PC-9 (cell line): ENCODE results near the gene KIF7. TPM values are rescaled to one million over a fixed set of nuclear protein-coding genes. Genes with fewer than 3 reads are reported as not detected.

Experiments used
- Bru-seq: library from RNA; stranded (reverse); fragments of 400-500 nt; gene quantifications from one replicate; lab custom pipeline; 2021; lab: Mats Ljungman, UMichigan
- BruChase-seq, 2 experiments: library from RNA; stranded (reverse); fragments of 400-500 nt; gene quantifications; one replicate each; lab custom pipeline; 2021; lab: Mats Ljungman, UMichigan
- BruUV-seq: library from RNA; stranded (reverse); fragments of 400-500 nt; replicated peaks from 2 replicates; lab custom pipeline; 2021; lab: Mats Ljungman, UMichigan
- CTCF ChIA-PET: fragments of 300-600 bp; sonication (Branson Sonifier 250); formaldehyde crosslinking; loops from one replicate; lab custom pipeline; 2022; ENCODE audit warnings: antibody characterized with exemption; lab: Charles Lee
- POLR2A ChIA-PET: fragments of 300-600 bp; sonication (Branson Sonifier 250); formaldehyde crosslinking; loops from one replicate; lab custom pipeline; 2022; ENCODE audit warnings: antibody characterized with exemption; ENCODE audit not compliant: unreplicated experiment; lab: Charles Lee
- DNase-seq, 2 experiments: peaks; one replicate each; pipeline versions ENCODE4 v3.0.0 to v3.0.0-alpha.2; 2015 to 2022; ENCODE audit warnings: mixed read lengths in 1 of 2
- H2AFZ ChIP-seq: fragments of 200-600 bp; sonication (generic); 2 replicates; pipeline ENCODE4 v1.8.1; 2017; ENCODE audit warnings: antibody characterized with exemption
- H3F3A ChIP-seq: fragments of 200-600 bp; sonication (generic); 2 replicates; pipeline ENCODE4 v1.8.1; 2017; ENCODE audit warnings: antibody characterized with exemption, mild to moderate bottlenecking, low read depth; ENCODE audit not compliant: insufficient read depth
- H3K27ac ChIP-seq: fragments of 200-600 bp; sonication (generic); 2 replicates; pipeline ENCODE4 v1.6.1; 2016; ENCODE audit warnings: mixed run types
- H3K27me3 ChIP-seq: fragments of 200-600 bp; sonication (generic); 2 replicates; pipeline ENCODE4 v1.6.1; 2016; ENCODE audit warnings: low read depth, mixed run types; ENCODE audit not compliant: insufficient read depth
- H3K36me3 ChIP-seq: fragments of 200-600 bp; sonication (generic); 2 replicates; pipeline ENCODE4 v1.6.1; 2016; ENCODE audit warnings: low read depth, mixed run types
- H3K4me1 ChIP-seq: fragments of 200-600 bp; sonication (generic); replicated peaks from 2 replicates; pipeline ENCODE4 v1.6.1; 2016; ENCODE audit warnings: mixed run types; ENCODE audit not compliant: insufficient read depth
- H3K4me2 ChIP-seq: fragments of 200-600 bp; sonication (generic); 2 replicates; pipeline ENCODE4 v1.6.1; 2017; ENCODE audit warnings: mixed run types
- H3K4me3 ChIP-seq: fragments of 200-600 bp; sonication (generic); 2 replicates; pipeline ENCODE4 v1.6.1; 2016; ENCODE audit warnings: mixed run types
- H3K79me2 ChIP-seq: fragments of 200-600 bp; sonication (generic); 2 replicates; pipeline ENCODE4 v1.6.1; 2017; ENCODE audit warnings: low read depth, mixed run types
- H3K9me2 ChIP-seq: fragments of 200-600 bp; sonication (generic); 2 replicates; pipeline ENCODE4 v1.8.1; 2017; ENCODE audit warnings: mild to moderate bottlenecking; ENCODE audit not compliant: insufficient read depth
- H3K9me3 ChIP-seq: fragments of 200-600 bp; sonication (generic); 2 replicates; pipeline ENCODE4 v1.8.1; 2016; ENCODE audit warnings: low read depth; ENCODE audit not compliant: insufficient read depth
- H4K20me1 ChIP-seq: fragments of 200-600 bp; sonication (generic); 2 replicates; pipeline ENCODE4 v1.8.1; 2017; ENCODE audit not compliant: insufficient read depth
- CTCF ChIP-seq: fragments of 200-600 bp; sonication (generic); conservative IDR thresholded peaks from 2 replicates; pipeline ENCODE4 v1.6.1; 2017; ENCODE audit warnings: mixed run types, antibody characterized with exemption, mild to moderate bottlenecking, moderate library complexity
- EZH2 ChIP-seq: fragments of 200-600 bp; sonication (generic); IDR thresholded peaks from 2 replicates; pipeline ENCODE4 v1.8.0; 2017; ENCODE audit warnings: antibody characterized with exemption, low read depth
- intact Hi-C: fragments of 100-400 bp; cut with micrococcal nuclease; formaldehyde crosslinking; loops from one replicate; pipeline ENCODE4 v1.10.0; 2022; ENCODE audit not compliant: unreplicated experiment
- long read RNA-seq: library from polyadenylated mRNA; stranded (forward); transcript quantifications from one replicate; pipeline ENCODE4 v2.0.0, GENCODE V29; 2022
- total RNA-seq: library from RNA; stranded (reverse); gene quantifications from 2 replicates; pipeline ENCODE4 v1.2.3, GENCODE V29; 2021

KIF7 gene, protein sequence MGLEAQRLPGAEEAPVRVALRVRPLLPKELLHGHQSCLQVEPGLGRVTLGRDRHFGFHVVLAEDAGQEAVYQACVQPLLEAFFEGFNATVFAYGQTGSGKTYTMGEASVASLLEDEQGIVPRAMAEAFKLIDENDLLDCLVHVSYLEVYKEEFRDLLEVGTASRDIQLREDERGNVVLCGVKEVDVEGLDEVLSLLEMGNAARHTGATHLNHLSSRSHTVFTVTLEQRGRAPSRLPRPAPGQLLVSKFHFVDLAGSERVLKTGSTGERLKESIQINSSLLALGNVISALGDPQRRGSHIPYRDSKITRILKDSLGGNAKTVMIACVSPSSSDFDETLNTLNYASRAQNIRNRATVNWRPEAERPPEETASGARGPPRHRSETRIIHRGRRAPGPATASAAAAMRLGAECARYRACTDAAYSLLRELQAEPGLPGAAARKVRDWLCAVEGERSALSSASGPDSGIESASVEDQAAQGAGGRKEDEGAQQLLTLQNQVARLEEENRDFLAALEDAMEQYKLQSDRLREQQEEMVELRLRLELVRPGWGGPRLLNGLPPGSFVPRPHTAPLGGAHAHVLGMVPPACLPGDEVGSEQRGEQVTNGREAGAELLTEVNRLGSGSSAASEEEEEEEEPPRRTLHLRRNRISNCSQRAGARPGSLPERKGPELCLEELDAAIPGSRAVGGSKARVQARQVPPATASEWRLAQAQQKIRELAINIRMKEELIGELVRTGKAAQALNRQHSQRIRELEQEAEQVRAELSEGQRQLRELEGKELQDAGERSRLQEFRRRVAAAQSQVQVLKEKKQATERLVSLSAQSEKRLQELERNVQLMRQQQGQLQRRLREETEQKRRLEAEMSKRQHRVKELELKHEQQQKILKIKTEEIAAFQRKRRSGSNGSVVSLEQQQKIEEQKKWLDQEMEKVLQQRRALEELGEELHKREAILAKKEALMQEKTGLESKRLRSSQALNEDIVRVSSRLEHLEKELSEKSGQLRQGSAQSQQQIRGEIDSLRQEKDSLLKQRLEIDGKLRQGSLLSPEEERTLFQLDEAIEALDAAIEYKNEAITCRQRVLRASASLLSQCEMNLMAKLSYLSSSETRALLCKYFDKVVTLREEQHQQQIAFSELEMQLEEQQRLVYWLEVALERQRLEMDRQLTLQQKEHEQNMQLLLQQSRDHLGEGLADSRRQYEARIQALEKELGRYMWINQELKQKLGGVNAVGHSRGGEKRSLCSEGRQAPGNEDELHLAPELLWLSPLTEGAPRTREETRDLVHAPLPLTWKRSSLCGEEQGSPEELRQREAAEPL (N-terminal part only)
- 13.3 and 15.7 TPM in 2 replicates for total RNA-seq
- percentile 59 among the genes with signal in this experiment for Bru-seq, nascent RNA
- percentile 61 among the genes with signal in this experiment for BruChase-seq, experiment 1, labeled RNA remaining after a 2-hour chase
- percentile 66 among the genes with signal in this experiment for BruChase-seq, experiment 2, labeled RNA remaining after a 6-hour chase
- long read RNA-seq, partial matches to known transcripts: 3 of 39 reads
- long read RNA-seq, other reads (novel, unspliced or antisense): 36 of 39 reads

- DNase-seq: peak; percentile 39 to 44
- ChIA-PET CTCF (interaction anchor here (0.6 kb wide), 1 partner anchor 80 kb away, joined by 6 read pairs; no protein-coding TSS in a partner anchor), POLR2A (no interaction called here)
- Histone ChIP-seq H3K27me3 (no peaks in the 10 kb centered on the region), H3K9me2 (no peaks in the 10 kb centered on the region), H3K27ac (peak within 1 kb of the TSS; percentile 12; the same call in 1 of the 2 replicates), H3K4me2 (peak within 1 kb of the TSS; percentile 92), H3K9me3 (no peaks in the 10 kb centered on the region), H2AFZ (peak within 1 kb of the TSS; percentile 81), H3F3A (peaks cover 29% of the 10 kb centered on the region), H3K36me3 (0 out of 2 replicates have a peak, but pooled peaks cover 8% of the 10 kb centered on the region), H4K20me1 (no peaks in the 10 kb centered on the region), H3K4me3 (peak within 1 kb of the TSS; percentile 96), H3K79me2 (peaks cover 16% of the 10 kb centered on the region), H3K4me1 (peaks cover 9% of the 10 kb centered on the region)
- BruUV-seq: no TSS peak
- TF ChIP-seq EZH2: no peak
- TF ChIP-seq CTCF: no peak
- intact Hi-C loops: loop anchor here (5.0 kb wide), 1 partner anchor 87 kb away; no protein-coding TSS in a partner anchor
These were observed at the start of gene KIF7 for GRCh38 chr15:89654847-89655805. TSS of gene KIF7 (minus strand) at chr15:89655467. CDS start at chr15:89652930, 2,537 bp downstream.

DNA sequence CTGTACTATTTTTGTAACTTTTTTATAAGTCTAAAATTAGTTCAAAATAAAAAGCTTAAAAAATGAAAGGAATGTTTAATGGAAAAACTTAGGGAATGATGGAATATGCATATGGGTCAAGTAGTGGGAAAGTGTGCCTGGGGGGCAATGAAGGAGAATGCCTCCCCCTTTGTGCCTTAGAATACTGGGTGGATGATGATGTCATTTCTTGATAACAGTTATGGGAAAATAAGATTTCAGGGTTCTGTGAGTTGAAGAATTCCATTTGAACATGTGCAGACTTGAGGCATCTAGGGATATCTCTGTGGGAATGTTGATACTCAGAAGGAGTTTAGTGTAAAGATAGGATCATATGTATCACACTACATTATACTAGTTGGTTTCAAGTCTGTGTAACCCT is 49.1 kb upstream of the KIF7 start:
- H4K20me1 ChIP-seq: no peaks in the 10 kb centered on the region
- no peaks in the 10 kb centered on the region for H3K79me2 ChIP-seq
- POLR2A ChIA-PET: no interaction called here
- H3K36me3 ChIP-seq: no peaks in the 10 kb centered on the region
- no peaks in the 10 kb centered on the region for H3K27me3 ChIP-seq
- H3F3A ChIP-seq: no peaks in the 10 kb centered on the region
- intact Hi-C loops: no loop called here
- H3K4me1 ChIP-seq: no peaks in the 10 kb centered on the region
- DNase-seq: no peak
- no peak overlapping the region for H2AFZ ChIP-seq
- BruUV-seq: no TSS peak
- H3K4me3 ChIP-seq: no peak overlapping the region
- H3K27ac ChIP-seq: no peak overlapping the region
- no peak for TF ChIP-seq EZH2
- no peak for TF ChIP-seq CTCF
- no peaks in the 10 kb centered on the region for H3K9me3 ChIP-seq
- H3K9me2 ChIP-seq: no peaks in the 10 kb centered on the region
- H3K4me2 ChIP-seq: no peak overlapping the region
- CTCF ChIA-PET: no interaction called here
